ENCODE data around the gene CCDC170. TPM values are rescaled to one million over a fixed set of nuclear protein-coding genes. Genes with fewer than 3 reads are reported as not detected.

The CCDC170 gene
- total and polyA plus RNA-seq, 9 of the 15 experiments (the other 6 are each of a cell fraction or from before 2014, with no cell fraction given): 0.01 to 0.18 (median 0.05) TPM; not detected in 6

DNA sequence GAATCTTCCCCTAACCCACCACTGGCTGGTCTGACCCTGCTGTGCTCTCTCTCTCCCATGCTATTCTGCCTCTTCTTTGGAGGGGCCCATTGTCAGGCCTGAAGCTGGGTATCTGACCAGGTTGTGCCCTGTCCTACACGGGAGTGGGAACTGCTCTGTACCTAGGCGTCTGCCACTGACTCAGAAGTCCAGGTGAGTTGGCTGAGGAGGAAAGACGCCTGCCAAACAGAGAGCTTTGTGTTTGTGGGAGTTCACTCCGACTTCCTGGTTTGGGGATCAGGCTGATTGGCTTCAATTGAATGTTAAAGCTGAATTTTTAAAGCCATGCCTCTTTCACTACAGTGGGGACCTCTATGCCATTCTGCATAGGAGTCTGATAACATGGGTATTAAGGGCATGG is 136.0 kb downstream of the CCDC170 start (continued):
- TF ChIP-seq ELF4 (CRISPR knock-in tag; IDR thresholded peaks at IDR 0.05): no peak
- TF ChIP-seq, protein P1, sequence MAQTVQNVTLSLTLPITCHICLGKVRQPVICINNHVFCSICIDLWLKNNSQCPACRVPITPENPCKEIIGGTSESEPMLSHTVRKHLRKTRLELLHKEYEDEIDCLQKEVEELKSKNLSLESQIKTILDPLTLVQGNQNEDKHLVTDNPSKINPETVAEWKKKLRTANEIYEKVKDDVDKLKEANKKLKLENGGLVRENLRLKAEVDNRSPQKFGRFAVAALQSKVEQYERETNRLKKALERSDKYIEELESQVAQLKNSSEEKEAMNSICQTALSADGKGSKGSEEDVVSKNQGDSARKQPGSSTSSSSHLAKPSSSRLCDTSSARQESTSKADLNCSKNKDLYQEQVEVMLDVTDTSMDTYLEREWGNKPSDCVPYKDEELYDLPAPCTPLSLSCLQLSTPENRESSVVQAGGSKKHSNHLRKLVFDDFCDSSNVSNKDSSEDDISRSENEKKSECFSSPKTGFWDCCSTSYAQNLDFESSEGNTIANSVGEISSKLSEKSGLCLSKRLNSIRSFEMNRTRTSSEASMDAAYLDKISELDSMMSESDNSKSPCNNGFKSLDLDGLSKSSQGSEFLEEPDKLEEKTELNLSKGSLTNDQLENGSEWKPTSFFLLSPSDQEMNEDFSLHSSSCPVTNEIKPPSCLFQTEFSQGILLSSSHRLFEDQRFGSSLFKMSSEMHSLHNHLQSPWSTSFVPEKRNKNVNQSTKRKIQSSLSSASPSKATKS (CRISPR knock-in tag; IDR thresholded peaks at IDR 0.05): no peak
- no peak for TF ChIP-seq ZBTB40 (IDR thresholded peaks at IDR 0.05)
- TF ChIP-seq ZBTB40 (CRISPR knock-in tag; IDR thresholded peaks at IDR 0.05): no peak
- TF ChIP-seq MED1 (CRISPR knock-in tag; IDR thresholded peaks at IDR 0.05; ENCODE audit: borderline replicate concordance): no peak
- no peak for TF ChIP-seq KHSRP (IDR thresholded peaks at IDR 0.05)
